Measurements from ENCODE around the gene CDRT15. TPM values are rescaled to one million over a fixed set of nuclear protein-coding genes. Genes with fewer than 3 reads are reported as not detected.

Gene CDRT15
- total RNA-seq, 4 donors from 2014 or later: not detected

DNA sequence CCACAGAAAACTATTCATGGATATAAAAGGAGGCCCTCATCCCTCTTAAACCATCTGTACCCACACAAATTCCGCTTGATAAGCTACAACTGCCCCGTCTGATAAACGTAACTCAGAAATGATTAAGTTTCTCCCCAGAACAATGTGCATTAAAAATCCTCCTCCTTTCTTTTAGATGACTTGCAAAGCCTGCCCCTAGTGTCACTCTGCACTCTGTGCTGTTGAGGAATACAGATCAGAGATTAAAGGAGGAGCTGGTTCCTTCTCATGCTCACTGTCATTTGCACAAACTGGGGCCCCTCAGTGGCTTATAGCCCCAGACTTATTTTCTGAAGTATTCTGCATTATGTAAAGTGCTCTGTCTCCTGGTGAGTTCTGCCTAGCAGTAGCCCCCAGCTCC, 33.3 kb downstream of the CDRT15 start:
- Histone ChIP-seq H3K27me3 (no peaks in the 10 kb centered on the region), H3K36me3 (peaks cover 0 to 4% of the 10 kb centered on the region in 2 donors), H3K27ac (no peak overlapping the region), H3K9me3 (no peaks in the 10 kb centered on the region), H3K4me3 (replicated peaks in 1 of 3) (no peak overlapping the region), H3K4me1 (peaks cover 0 to 12% of the 10 kb centered on the region in 2 donors)
- 74 to 87% methylated on average over 3 of the region's 3 CpGs for WGBS, 2 donors
- TF ChIP-seq, protein P1, sequence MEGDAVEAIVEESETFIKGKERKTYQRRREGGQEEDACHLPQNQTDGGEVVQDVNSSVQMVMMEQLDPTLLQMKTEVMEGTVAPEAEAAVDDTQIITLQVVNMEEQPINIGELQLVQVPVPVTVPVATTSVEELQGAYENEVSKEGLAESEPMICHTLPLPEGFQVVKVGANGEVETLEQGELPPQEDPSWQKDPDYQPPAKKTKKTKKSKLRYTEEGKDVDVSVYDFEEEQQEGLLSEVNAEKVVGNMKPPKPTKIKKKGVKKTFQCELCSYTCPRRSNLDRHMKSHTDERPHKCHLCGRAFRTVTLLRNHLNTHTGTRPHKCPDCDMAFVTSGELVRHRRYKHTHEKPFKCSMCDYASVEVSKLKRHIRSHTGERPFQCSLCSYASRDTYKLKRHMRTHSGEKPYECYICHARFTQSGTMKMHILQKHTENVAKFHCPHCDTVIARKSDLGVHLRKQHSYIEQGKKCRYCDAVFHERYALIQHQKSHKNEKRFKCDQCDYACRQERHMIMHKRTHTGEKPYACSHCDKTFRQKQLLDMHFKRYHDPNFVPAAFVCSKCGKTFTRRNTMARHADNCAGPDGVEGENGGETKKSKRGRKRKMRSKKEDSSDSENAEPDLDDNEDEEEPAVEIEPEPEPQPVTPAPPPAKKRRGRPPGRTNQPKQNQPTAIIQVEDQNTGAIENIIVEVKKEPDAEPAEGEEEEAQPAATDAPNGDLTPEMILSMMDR (IDR thresholded peaks at IDR 0.05): no peak
- TF ChIP-seq POLR2A (IDR thresholded peaks at IDR 0.05): no peak
- intact Hi-C loops (cut with DNase I): no loop called here
- no peak for DNase-seq

DNA sequence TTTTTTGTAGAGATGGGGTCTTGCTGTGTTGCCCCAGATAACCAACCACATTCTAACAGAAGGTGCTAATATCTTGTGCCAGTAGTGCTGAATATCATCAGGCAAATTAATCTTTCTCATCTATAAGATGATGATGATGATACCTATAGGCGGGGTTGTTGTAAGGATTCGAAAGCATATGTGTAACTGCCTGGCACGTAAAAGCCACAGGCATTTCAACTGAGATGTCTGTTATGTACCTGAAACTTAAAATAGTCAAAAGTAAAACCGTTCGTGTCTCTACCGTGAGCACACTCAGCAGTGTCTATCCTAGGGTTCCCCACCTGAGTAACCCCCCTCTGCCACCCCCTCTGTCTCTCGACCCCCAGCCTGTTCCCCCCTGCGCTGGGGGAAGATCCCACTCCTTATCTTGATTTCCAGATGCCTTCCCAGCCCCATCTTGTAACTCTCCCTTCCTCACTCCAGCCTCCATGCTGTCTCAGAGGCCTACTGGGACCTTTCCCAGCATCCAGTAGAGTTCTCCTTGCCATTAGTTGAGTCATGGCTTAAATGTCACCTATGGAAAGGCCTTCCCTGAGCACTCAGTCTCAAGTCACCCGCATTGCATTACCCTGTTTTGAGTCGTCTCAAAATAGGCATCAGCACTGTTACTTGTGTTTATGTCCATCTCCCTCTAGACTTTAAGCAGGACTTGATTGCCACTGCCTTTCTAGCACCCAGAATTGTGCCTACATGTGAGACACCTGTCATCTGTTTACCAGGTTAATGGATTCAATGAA, 34.1 kb downstream of the CDRT15 start:
- no peak overlapping the region for H3K4me3 ChIP-seq (replicated peaks in 1 of 3)
- 91 to 96% methylated on average over 10 of the region's 10 CpGs for WGBS, 2 donors
- H3K4me1 ChIP-seq: peaks cover 4 to 17% of the 10 kb centered on the region in 2 donors
- no peak for DNase-seq
- no peak overlapping the region for H3K27ac ChIP-seq
- H3K9me3 ChIP-seq: no peaks in the 10 kb centered on the region
- intact Hi-C loops (cut with DNase I): no loop called here
- no peaks in the 10 kb centered on the region for H3K27me3 ChIP-seq
- H3K36me3 ChIP-seq: peaks cover 0 to 2% of the 10 kb centered on the region in 2 donors
- TF ChIP-seq, protein P1 (IDR thresholded peaks at IDR 0.05): no peak
- no peak for TF ChIP-seq POLR2A (IDR thresholded peaks at IDR 0.05)

DNA sequence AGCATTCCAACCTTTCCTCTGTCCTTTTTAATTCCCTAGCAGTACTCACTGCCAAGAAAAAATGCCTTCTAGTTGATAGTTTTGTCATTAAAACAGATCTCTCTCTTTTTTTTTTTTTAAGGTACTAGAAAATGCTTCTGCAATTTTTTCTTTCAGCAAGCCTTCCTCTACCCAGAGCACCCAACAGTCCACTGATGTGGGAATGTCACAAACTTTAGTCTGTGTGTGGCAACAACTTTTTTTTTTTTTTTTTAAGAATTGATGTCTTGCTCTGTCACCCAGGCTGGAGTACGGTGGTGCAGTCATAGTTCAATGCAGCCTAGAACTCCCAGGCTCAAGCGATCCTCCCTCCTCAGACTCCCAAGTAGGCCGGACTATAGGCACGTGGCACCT, 34.7 kb downstream of the CDRT15 start:
- Histone ChIP-seq H3K9me3 (no peaks in the 10 kb centered on the region), H3K27me3 (no peaks in the 10 kb centered on the region), H3K27ac (no peak overlapping the region), H3K36me3 (no peaks in the 10 kb centered on the region), H3K4me3 (replicated peaks in 1 of 3) (no peak overlapping the region), H3K4me1 (peaks cover 6 to 18% of the 10 kb centered on the region in 2 donors)
- no peak for TF ChIP-seq POLR2A (IDR thresholded peaks at IDR 0.05)
- TF ChIP-seq, protein P1 (IDR thresholded peaks at IDR 0.05): no peak
- DNase-seq: no peak
- 94 to 96% methylated on average over 4 of the region's 4 CpGs for WGBS, 2 donors
- intact Hi-C loops (cut with DNase I): no loop called here

DNA sequence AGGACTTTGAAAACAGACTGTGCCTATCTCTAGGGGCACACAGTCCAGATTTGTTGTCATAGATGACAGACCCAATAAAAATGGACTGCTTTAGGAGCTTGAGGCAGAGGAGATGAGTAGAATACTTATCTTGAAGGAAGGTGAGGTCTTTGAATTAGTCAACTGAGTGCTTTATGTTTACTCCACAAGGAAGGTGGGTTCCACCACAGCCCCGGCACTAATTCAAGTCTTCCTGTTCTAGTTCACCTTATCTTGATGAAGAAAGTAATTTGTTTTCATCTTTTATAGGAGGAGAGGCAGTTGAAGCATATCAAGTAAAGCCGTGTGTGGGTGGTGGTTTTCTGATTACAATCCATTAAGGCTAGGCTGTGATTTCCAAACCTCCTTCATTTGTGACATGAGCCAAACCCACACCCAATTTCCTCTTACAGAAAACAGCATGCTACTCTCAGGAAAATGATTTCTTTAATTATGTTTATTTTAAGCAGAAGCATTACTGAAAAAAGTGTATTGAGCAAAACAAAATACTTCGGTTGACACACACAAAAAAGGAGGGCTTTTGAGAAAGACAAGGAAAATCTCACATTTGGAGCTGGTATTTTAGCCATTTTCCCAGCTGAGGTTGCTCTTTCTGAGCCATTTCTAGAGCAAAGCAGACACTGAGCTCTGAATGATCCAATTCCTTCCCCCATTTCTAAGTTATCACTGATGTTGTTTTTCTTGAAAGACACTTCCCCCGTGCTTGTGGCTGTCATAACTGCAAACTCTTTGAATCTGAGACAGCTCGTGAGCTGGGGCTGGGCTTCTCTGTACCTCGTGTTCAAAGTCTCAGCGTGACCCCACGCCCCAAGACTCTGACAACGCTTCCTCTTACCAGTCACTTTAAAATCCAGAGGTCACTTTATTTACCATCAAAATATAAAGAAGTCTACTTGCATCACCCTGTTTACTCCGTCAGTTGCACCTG, 35.4 kb downstream of the CDRT15 start:
- DNase-seq: no peak
- TF ChIP-seq, protein P1 (IDR thresholded peaks at IDR 0.05): no peak
- no peak for TF ChIP-seq POLR2A (IDR thresholded peaks at IDR 0.05)
- H3K36me3 ChIP-seq: no peaks in the 10 kb centered on the region
- no peak overlapping the region for H3K27ac ChIP-seq
- no peaks in the 10 kb centered on the region for H3K27me3 ChIP-seq
- H3K9me3 ChIP-seq: no peaks in the 10 kb centered on the region
- H3K4me3 ChIP-seq (replicated peaks in 1 of 3): no peak overlapping the region
- peaks cover 6 to 16% of the 10 kb centered on the region in 2 donors for H3K4me1 ChIP-seq
- 63 to 67% methylated on average over 10 of the region's 10 CpGs for WGBS, 2 donors
- intact Hi-C loops (cut with DNase I): no loop called here
